GM18867 (cell line): ENCODE data around the gene MCEMP1.
A peak's percentile ranks its signal among the peaks of the same experiment; 100 is the strongest.

Experiments used
- ATAC-seq: cut with Tn5 transposase; IDR thresholded peaks from one replicate; pipeline ENCODE4 v1.9.1; 2021; ENCODE audit warnings: mild to moderate bottlenecking, moderate library complexity; ENCODE audit not compliant: unreplicated experiment

The MCEMP1 gene

DNA sequence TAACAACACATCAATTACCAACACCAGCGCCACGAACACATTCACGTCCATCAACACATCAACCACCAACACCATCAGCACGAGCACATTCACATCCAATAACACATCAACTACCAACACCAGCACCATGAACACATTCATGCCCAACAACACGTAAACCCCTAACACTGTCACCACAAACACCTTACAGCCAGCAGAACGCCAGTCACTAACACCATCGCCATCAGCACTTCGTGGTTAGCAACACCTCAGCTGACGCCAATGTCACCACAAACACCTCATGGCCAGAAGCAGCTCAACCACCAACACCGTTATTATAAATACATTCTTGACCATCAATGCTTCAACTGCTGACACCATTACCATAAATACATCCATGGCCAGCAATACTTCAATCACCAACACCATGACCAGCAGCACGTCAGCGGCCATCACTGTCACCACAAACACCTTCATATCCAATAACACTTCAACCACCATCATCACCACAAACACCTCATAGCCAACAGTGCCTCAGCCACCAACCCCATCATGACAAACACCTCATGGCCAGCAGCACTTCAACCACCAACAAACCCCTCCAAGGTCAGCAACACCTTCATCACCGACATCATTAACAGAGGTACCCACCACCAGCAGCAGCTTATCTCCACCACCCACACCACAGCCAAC lies 15.7 kb downstream of the MCEMP1 start:
- no peak for ATAC-seq

GRCh38 chr19:7694499-7694898 lies 17.6 kb downstream of the MCEMP1 start:
- ATAC-seq: no peak

GRCh38 chr19:7697721-7698287 lies 20.9 kb downstream of the MCEMP1 start:
- no peak for ATAC-seq

DNA sequence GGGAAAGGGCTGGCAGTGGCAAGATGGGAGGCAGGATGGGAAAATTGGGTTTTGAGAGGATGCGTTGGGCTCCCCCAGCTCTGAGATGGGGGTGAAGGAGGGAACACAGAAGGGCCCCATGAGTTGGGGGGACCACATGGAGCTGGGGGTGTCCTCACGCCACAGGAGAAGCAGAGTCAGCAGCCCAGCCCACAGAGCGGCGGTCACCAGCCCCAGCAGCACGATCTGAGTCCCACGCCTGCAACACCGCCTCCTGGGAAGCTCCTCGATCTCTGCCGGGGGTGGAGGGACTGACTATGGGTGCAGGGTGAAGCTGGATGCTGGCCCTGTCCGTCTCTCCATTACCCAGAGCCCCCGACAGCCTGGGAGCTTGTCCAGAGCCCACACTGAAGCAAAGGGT lies 21.7 kb downstream of the MCEMP1 start:
- no peak for ATAC-seq

GRCh38 chr19:7699003-7699402 lies 22.1 kb downstream of the MCEMP1 start:
- no peak for ATAC-seq

DNA sequence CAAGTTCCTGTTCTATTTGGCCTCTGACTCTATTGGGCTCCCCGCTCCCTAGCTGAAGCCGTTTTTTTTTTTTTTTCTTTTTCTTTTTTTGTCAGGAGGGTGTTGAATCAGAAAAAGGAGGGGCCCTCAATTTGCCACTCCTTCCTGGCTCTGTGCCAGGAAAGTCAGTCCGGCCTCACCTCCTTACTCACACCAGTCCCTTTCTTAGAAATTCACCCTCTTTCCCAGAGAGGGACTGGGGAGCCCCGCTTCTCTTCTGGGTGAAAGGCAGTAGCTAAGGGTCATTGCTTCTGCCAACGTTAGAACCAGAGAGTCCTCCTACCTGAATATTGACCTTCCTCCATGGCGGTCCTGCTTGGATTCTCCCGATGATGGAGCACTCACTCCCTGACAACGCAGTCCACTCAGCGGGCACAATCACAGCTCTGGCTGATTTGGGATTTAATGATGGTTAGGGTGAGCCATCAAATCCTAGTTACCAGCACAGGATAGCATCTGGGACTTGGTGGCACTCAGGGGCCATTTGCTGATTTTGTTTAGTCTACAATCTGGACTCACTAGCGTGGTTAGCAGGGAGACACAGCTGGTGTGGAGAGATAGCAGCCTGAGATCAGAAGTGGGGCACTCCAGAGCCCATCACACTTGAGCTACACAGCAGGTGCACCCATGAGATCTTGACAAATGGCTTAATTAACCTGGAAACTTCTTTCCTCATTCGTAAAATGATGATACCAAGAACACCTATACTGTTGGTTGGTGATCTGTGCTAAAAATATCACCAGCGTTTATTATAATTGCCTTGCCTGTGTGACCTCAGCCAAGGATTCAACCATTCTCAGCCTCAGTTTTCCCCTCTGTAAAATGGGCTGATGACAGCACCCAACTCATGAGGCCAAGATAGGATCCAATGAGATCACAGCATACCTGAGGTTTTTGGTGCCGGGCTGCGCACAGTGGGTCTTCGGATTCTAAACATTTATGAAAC lies 22.8 kb downstream of the MCEMP1 start:
- ATAC-seq: no peak

DNA sequence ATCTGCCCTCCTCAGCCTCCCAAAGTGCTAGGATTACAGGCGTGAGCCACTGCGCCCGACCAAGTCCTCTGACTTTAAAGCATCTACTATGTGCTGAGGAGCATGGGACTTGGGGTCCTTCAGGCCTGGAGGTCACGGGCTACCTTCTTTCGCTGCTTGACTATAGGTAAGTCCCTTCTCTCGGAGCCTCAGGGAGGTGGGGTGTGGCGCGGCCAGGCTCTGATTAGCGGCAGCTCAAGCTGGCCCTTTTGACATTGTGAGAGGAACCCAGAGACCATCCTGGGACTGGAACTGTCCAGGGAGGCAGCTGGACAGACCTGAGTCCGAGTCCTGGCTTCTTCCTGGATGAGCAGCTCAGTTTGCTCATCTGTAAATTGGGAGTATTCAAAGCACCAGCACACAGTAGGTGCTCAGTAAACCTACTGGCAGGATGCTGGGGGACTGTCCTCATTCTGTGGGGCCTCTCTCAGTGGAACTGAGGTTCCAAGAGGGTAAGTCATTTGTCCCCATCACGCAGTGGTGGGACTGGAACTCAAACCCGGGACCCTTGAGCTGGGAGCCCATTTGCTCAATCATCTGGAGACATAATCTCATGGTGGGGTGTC lies 24.3 kb downstream of the MCEMP1 start:
- no peak for ATAC-seq

GRCh38 chr19:7701654-7702457 lies 25.0 kb downstream of the MCEMP1 start, which contains the start of gene FCER2:
TSS of gene FCER2 (minus strand) at chr19:7702131. CDS start at chr19:7699760, 2,371 bp downstream.
- ATAC-seq: peak; percentile 57

- ATAC-seq: no peak
These were observed 26.4 kb downstream of the MCEMP1 start for GRCh38 chr19:7703332-7703731.

DNA sequence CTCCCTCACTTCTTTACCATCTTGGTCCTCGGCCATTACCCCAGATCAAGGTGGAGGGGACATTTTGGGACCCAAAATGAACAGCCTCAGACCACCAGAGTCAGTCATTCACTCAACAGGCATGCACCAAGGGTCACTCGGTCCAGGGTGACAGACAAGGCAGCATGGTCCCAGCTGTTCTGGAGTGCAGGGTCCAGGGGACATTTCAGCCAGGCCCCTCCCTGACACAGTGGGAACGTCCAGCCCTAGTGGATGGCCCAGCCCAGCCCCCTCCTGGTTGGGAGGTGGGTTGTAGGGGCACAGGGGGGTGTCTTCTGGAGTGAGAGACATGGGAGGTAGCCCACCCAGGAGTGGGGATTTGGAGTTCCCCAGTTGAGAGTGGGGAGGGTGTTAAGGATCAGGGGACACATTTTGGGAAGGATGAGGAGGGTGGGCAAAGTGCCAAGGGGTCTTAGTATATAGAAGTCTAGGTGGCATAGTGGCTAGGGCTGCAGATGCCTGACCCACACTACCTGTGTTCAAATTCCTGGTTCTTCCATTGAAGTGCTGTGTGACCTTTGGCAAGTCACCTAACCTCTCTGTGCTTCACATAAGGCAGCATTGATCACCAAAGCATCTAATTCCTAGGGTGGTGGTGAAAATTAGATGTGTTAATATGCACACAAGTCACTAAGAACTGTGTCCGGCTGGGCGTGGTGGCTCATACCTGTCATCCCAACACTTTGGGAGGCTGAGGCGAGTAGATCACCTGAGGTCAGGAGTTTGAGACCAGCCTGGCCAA lies 27.6 kb downstream of the MCEMP1 start:
- ATAC-seq: no peak

DNA sequence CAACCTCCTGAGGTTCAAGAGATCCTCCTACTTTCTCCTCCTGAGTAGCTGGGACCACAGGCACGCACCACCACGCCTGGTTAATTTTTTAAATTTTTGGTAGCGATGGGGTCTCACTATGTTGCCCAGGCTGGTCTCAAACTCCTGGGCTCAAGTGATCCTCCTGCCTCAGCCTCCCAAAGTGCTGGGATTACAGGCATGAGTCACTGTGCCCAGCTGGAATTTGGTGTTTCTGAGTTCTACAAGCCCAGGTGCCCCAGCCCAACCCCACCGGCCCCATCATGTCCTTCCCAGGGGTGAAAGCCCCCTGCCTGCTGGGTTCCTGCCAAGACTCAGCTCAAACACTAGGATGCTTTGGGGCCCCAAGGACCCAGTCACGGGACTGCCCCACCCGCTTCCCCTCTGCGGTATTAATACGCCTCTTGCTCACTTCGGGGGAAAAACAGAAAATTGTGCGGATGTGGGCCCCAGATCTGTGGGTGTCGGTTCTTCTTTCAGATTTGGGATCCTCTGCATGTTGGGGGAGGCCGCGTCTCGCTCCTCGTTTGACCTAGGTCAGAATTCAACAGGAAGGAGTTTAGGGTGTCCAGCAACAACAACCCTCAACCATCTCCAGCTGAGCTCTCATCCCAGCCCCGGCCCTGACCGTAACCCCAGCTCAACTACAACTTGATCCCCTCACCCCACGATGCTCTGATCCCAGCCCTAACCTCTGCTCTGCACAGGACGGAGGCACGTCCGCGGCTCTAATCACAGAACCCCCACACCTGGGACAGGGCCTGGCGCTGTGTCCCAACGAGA lies 28.7 kb downstream of the MCEMP1 start:
- ATAC-seq: no peak

DNA sequence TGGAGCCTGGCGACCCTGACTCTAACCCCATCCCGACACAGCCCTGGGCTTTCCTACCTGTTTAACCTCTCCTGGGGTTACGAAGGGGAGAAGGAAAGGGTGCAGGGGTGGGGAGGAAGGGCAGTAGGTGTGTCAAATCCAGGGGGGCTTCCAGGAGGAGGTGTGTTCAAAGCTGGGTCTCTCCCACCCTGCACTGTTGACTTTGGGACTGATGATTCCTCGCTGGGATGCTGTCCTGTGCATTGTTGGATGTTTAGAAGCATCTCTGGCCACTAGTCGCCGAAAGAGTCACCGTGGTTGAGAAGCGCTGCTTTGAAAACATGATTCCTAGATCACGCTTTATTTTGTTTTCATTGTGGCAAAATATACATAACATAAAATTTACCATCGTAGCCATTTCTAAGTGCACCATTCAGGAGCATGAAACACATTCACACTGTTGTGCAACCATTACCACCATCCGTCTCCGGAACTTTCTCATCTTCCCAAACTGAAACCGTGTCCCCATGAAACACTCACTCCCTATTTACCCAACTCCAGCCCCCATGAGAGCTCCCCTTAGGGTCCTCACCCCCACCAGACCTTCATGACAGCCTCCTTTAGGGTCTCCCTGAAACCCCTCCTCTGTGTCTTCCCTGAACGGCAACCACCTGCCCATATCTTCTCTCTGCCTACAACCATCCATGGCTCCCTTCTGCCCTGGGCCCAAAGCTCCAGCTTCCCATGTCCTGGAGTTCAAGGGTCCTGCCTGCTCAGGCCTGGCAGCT lies 29.5 kb downstream of the MCEMP1 start:
- ATAC-seq: no peak

- no peak for ATAC-seq
These were observed 30.1 kb downstream of the MCEMP1 start for GRCh38 chr19:7706955-7707456.

DNA sequence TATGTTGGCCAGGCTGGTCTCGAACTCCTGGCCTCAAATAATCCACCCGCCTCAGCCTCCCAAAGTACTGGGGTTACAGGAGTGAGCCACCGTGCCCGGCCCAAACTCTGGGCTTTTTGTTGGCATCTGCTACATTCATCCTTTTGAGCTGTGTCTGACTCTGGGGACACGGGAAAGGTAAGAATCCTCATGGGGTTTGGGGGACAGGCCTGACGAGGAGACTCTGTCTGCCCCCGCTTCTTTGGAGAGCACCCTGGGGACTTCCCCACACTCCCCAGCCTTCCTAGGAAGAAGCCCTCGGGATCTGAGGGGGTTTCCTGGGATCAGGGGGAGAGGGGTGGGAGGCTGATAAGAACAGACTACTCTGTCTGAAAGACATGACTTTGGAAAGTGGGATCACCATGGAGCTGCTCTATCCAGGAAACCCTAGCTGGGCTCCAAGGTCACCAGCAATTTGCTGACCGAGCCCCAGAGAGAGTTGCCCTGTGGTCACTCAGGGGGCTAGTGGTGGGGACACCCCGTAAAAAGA lies 33.1 kb downstream of the MCEMP1 start:
- no peak for ATAC-seq

DNA sequence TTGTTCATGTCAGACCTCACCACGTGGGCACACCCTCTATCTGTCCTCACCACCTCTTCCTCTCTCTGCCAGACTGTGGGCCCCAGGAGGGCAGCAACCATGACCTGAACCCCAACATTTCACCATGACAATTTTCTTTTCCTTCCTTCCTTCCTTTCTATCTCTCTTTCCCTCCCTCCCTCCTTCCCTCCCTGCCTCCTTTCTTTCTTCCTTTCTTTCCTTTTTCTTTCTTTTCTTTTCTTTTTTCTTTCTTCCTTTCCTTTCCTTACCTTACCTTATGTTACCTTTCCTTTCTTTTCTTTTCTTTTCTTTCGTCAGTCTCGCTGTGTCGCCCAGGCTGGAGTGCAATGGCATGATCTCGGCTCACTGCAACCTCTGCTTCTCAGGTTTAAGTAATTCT lies 33.7 kb downstream of the MCEMP1 start:
- no peak for ATAC-seq

DNA sequence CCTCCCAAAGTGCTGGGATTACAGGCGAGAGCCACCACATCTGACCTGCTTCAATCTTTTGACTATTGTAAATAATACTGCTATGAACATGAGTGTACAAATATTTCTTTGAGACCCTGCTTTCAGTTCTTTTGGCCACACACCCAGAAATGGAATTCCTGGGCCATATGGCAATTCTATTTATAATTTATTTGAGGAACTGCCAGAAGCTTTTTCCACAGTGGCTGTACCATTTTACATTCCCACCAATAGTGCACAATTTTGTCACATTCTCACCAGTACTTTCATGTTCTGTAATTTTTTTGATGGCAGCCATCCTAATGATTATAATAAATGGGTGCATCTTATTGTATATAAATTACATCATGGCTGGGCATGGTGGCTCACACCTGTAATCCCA lies 38.8 kb downstream of the MCEMP1 start:
- no peak for ATAC-seq

DNA sequence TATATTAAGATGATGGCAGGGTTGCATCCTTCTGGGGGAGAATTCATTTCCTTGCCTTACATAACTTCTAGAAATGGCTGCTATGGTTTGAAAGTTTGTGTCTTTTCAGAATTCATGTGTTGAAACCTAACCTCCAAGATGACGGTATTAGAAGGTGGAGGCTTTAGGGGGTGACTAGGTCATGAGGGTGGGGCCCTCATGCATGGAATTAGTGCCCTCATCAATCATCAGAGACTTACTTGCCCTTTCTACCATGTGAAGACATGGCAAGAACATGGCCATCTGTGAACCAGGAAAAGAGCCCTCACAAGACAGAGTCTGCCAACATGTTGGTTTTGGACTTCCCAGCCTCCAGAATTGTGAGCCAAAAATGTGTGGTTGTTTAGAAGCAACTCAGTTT lies 39.9 kb downstream of the MCEMP1 start:
- no peak for ATAC-seq

GRCh38 chr19:7718668-7719067 lies 41.8 kb downstream of the MCEMP1 start:
- ATAC-seq: no peak
